HepG2 (cell line): ENCODE measurements around the gene CHI3L1. TPM values are rescaled to one million over a fixed set of nuclear protein-coding genes. Genes with fewer than 3 reads are reported as not detected.

ENCODE experiments used
- EP300 ChIP-seq, 3 experiments: sonication (generic) in 1 of 3; formaldehyde crosslinking in 1 of 3; IDR thresholded peaks; 2 replicates each; pipeline versions ENCODE4 v1.5.1 to v1.6.1; 2011 to 2020; ENCODE audit warnings: low read depth in 2 of 3, low read length in 2 of 3, borderline replicate concordance in 1 of 3, improper control_type of control experiment in 1 of 3, mild to moderate bottlenecking in 1 of 3, missing genetic modification reagents in 1 of 3, moderate library complexity in 1 of 3
- HINFP ChIP-seq: sonication (generic); formaldehyde crosslinking; IDR thresholded peaks from 2 replicates; pipeline ENCODE4 v1.4.0; 2020; ENCODE audit warnings: low read depth, mild to moderate bottlenecking, missing genetic modification reagents
- HNRNPLL ChIP-seq: fragments of 200-400 bp; formaldehyde crosslinking; IDR thresholded peaks from 2 replicates; pipeline ENCODE4 v1.6.1; 2017; ENCODE audit warnings: mild to moderate bottlenecking, low read depth, low read length; ENCODE audit not compliant: poor library complexity, severe bottlenecking
- JARID2 ChIP-seq: sonication (generic); formaldehyde crosslinking; IDR thresholded peaks from 2 replicates; pipeline ENCODE4 v1.8.1; 2023; ENCODE audit warnings: missing genetic modification reagents, inconsistent platforms; ENCODE audit not compliant: insufficient replicate concordance
- KAT7 ChIP-seq: IDR thresholded peaks from 2 replicates; pipeline ENCODE4 v1.6.1; 2018; ENCODE audit warnings: borderline replicate concordance, missing compliant biosample characterization
- KMT2A ChIP-seq: sonication (generic); formaldehyde crosslinking; IDR thresholded peaks from 2 replicates; pipeline ENCODE4 v1.4.0; 2020; ENCODE audit warnings: missing genetic modification reagents
- MLXIP ChIP-seq: sonication (generic); formaldehyde crosslinking; IDR thresholded peaks from 2 replicates; pipeline ENCODE4 v1.9.0; 2021; ENCODE audit warnings: missing genetic modification reagents, borderline replicate concordance
- ZEB1 ChIP-seq: IDR thresholded peaks from 2 replicates; pipeline ENCODE4 v1.6.1; 2012; ENCODE audit warnings: mild to moderate bottlenecking, low read depth, inconsistent platforms; ENCODE audit not compliant: insufficient replicate concordance
- ZFX ChIP-seq: sonication (generic); formaldehyde crosslinking; IDR thresholded peaks from 2 replicates; pipeline ENCODE4 v1.4.0; 2020; ENCODE audit warnings: mild to moderate bottlenecking, low read depth, missing genetic modification reagents, moderate library complexity
- ZHX1 ChIP-seq: sonication (generic); formaldehyde crosslinking; IDR thresholded peaks from 2 replicates; pipeline ENCODE4 v1.8.1; 2022; ENCODE audit warnings: low read depth, mild to moderate bottlenecking, missing genetic modification reagents
- polyA plus RNA-seq, 8 experiments: library from polyadenylated mRNA; depleted of rRNA in 3 of 8; stranded (reverse) in 7 of 8; unstranded in 1 of 8; fragments of >200 nt; fragmentation: Illumina TruSeq in 4 of 8; extraction: Trizol in 4 of 8; gene quantifications; 2 replicates each; pipeline versions ENCODE4 v1.2.1 to v1.2.3, GENCODE V29; 2011 to 2016; ENCODE audit warnings: low read depth in 4 of 8, missing spikeins in 1 of 8, mixed read lengths in 1 of 8; ENCODE audit not compliant: insufficient read depth in 1 of 8
- total RNA-seq, 5 experiments: library from RNA; depleted of rRNA; stranded (reverse); fragments of >200 nt; fragmentation: Illumina TruSeq; extraction: Trizol; gene quantifications; 2 replicates each; pipeline ENCODE4 v1.2.3, GENCODE V29; 2016; ENCODE audit warnings: low read depth in 1 of 5

The CHI3L1 gene
- total and polyA plus RNA-seq, 2 of the 13 experiments (the other 11 are each of a cell fraction or from before 2014, with no cell fraction given): 0.09 to 0.13 TPM

GRCh38 chr1:203182387-203182953, 4.0 kb downstream of the CHI3L1 start (continued):
- TF ChIP-seq HINFP: no peak
- no peak for TF ChIP-seq ZHX1 (CRISPR knock-in tag)
- no peak for TF ChIP-seq HNRNPLL
- TF ChIP-seq MLXIP (CRISPR knock-in tag): no peak
- TF ChIP-seq ZFX (CRISPR knock-in tag): no peak
- no peak for TF ChIP-seq KAT7 (CRISPR knock-in tag)
- TF ChIP-seq KMT2A (CRISPR knock-in tag): no peak
- no peak for TF ChIP-seq EP300 (IDR thresholded peaks at IDR 0.05; ENCODE audit: low read depth in 2 of 2, low read length in 2 of 2)
- TF ChIP-seq EP300 (CRISPR knock-in tag; IDR thresholded peaks at IDR 0.05; ENCODE audit: borderline replicate concordance): no peak
- TF ChIP-seq JARID2 (CRISPR knock-in tag): no peak
- no peak for TF ChIP-seq ZEB1
